HepG2 (cell line): ENCODE data around the gene LSM3. TPM values are rescaled to one million over a fixed set of nuclear protein-coding genes. Genes with fewer than 3 reads are reported as not detected.

Source experiments
- ARID3A ChIP-seq: IDR thresholded peaks from 2 replicates; pipeline ENCODE4 v1.6.1; 2012; ENCODE audit warnings: low read depth, low read length, improper control_type of control experiment
- CEBPG ChIP-seq: IDR thresholded peaks from 2 replicates; pipeline ENCODE4 v1.6.1; 2016
- ETV5 ChIP-seq: IDR thresholded peaks from 2 replicates; pipeline ENCODE4 v1.6.1; 2018; ENCODE audit warnings: missing biosample characterization, missing genetic modification reagents, inconsistent platforms, borderline replicate concordance
- FOXA1 ChIP-seq, 2 experiments: fragments of 450-650 bp in 1 of 2; sonication (generic) in 1 of 2; formaldehyde crosslinking in 1 of 2; IDR thresholded peaks; 2 replicates each; pipeline versions ENCODE4 v1.4.0 to v1.6.1; 2016 to 2020; ENCODE audit warnings: missing genetic modification reagents in 1 of 2
- FOXA3 ChIP-seq: IDR thresholded peaks from 2 replicates; pipeline ENCODE4 v1.6.1; 2016; ENCODE audit warnings: missing genetic modification reagents, missing compliant biosample characterization
- FOXK1 ChIP-seq: sonication (generic); formaldehyde crosslinking; IDR thresholded peaks from 2 replicates; pipeline ENCODE4 v1.4.0; 2020; ENCODE audit warnings: low read depth, missing genetic modification reagents, borderline replicate concordance
- FOXM1 ChIP-seq: sonication (generic); formaldehyde crosslinking; IDR thresholded peaks from 2 replicates; pipeline ENCODE4 v1.5.0; 2020; ENCODE audit warnings: missing genetic modification reagents
- FOXP1 ChIP-seq, 2 experiments: fragments of 450-650 bp in 1 of 2; IDR thresholded peaks; 2 replicates each; pipeline ENCODE4 v1.6.1; 2017 to 2018; ENCODE audit warnings: antibody characterized with exemption in 1 of 2
- HDAC2 ChIP-seq: sonication (generic); formaldehyde crosslinking; IDR thresholded peaks from 2 replicates; pipeline ENCODE4 v1.4.0; 2020; ENCODE audit warnings: missing genetic modification reagents
- LBX2 ChIP-seq: sonication (generic); formaldehyde crosslinking; IDR thresholded peaks from 2 replicates; pipeline ENCODE4 v1.5.0; 2020; ENCODE audit warnings: missing genetic modification reagents, mild to moderate bottlenecking, borderline replicate concordance
- MIER3 ChIP-seq: IDR thresholded peaks from 2 replicates; pipeline ENCODE4 v1.6.1; 2016; ENCODE audit warnings: missing compliant biosample characterization, borderline replicate concordance
- NR2F6 ChIP-seq, 2 experiments: IDR thresholded peaks; 2 replicates each; pipeline ENCODE4 v1.6.1; 2016; ENCODE audit warnings: antibody characterized with exemption in 1 of 2, mild to moderate bottlenecking in 1 of 2
- PAXIP1 ChIP-seq: sonication (generic); formaldehyde crosslinking; conservative IDR thresholded peaks from 2 replicates; pipeline ENCODE4 v1.4.0; 2020; ENCODE audit warnings: mild to moderate bottlenecking, missing genetic modification reagents, moderate library complexity
- RXRB ChIP-seq: IDR thresholded peaks from 2 replicates; pipeline ENCODE4 v1.6.1; 2016; ENCODE audit warnings: borderline replicate concordance, missing genetic modification reagents, missing compliant biosample characterization
- SNAI1 ChIP-seq: sonication (generic); formaldehyde crosslinking; IDR thresholded peaks from 2 replicates; pipeline ENCODE4 v1.5.0; 2020; ENCODE audit warnings: mild to moderate bottlenecking, missing genetic modification reagents, borderline replicate concordance
- SOX6 ChIP-seq, 2 experiments: fragments of 450-650 bp in 1 of 2; sonication (generic) in 1 of 2; formaldehyde crosslinking in 1 of 2; IDR thresholded peaks; 2 replicates each; pipeline versions ENCODE4 v1.4.0 to v1.6.1; 2017 to 2020; ENCODE audit warnings: antibody characterized with exemption in 1 of 2, mild to moderate bottlenecking in 1 of 2, missing genetic modification reagents in 1 of 2
- SP5 ChIP-seq: IDR thresholded peaks from 2 replicates; pipeline ENCODE4 v1.6.1; 2016; ENCODE audit warnings: low read depth, borderline replicate concordance
- TCF7 ChIP-seq: sonication (generic); IDR thresholded peaks from 2 replicates; pipeline ENCODE4 v1.6.1; 2016; ENCODE audit warnings: antibody characterized with exemption, low read depth
- THAP11 ChIP-seq: IDR thresholded peaks from 2 replicates; pipeline ENCODE4 v1.6.1; 2016; ENCODE audit warnings: missing biosample characterization, missing genetic modification reagents
- ZFP36L1 ChIP-seq: sonication (generic); formaldehyde crosslinking; IDR thresholded peaks from 2 replicates; pipeline ENCODE4 v1.8.0; 2022; ENCODE audit warnings: mild to moderate bottlenecking, missing genetic modification reagents, moderate library complexity
- ZNF230 ChIP-seq: sonication (generic); formaldehyde crosslinking; IDR thresholded peaks from 2 replicates; pipeline ENCODE4 v1.4.0; 2020; ENCODE audit warnings: mild to moderate bottlenecking, missing genetic modification reagents
- ZNF362 ChIP-seq: sonication (generic); formaldehyde crosslinking; IDR thresholded peaks from 2 replicates; pipeline ENCODE4 v1.4.0; 2020; ENCODE audit warnings: missing genetic modification reagents, mild to moderate bottlenecking, borderline replicate concordance
- ZNF713 ChIP-seq: sonication (generic); formaldehyde crosslinking; IDR thresholded peaks from 2 replicates; pipeline ENCODE4 v1.4.0; 2020; ENCODE audit warnings: mild to moderate bottlenecking, missing genetic modification reagents
- polyA plus RNA-seq, 8 experiments: library from polyadenylated mRNA; depleted of rRNA in 3 of 8; stranded (reverse) in 7 of 8; unstranded in 1 of 8; fragments of >200 nt; fragmentation: Illumina TruSeq in 4 of 8; extraction: Trizol in 4 of 8; gene quantifications; 2 replicates each; pipeline versions ENCODE4 v1.2.1 to v1.2.3, GENCODE V29; 2011 to 2016; ENCODE audit warnings: low read depth in 4 of 8, missing spikeins in 1 of 8, mixed read lengths in 1 of 8; ENCODE audit not compliant: insufficient read depth in 1 of 8
- total RNA-seq, 5 experiments: library from RNA; depleted of rRNA; stranded (reverse); fragments of >200 nt; fragmentation: Illumina TruSeq; extraction: Trizol; gene quantifications; 2 replicates each; pipeline ENCODE4 v1.2.3, GENCODE V29; 2016; ENCODE audit warnings: low read depth in 1 of 5

The LSM3 gene
- total and polyA plus RNA-seq, 2 of the 13 experiments (the other 11 are each of a cell fraction or from before 2014, with no cell fraction given), result 5.1 to 19.4 TPM

- TF ChIP-seq PAXIP1, result peak; percentile 33; the same call in 1 of the 2 replicates
- no peak for TF ChIP-seq ZNF713
- 0 out of 2 replicates have a peak, but pooled peaks have one; percentile 26 for TF ChIP-seq RXRB
- TF ChIP-seq ZNF362 (CRISPR knock-in tag), result peak; percentile 36; the same call in 1 of the 2 replicates
- TF ChIP-seq FOXK1 (CRISPR knock-in tag), result peak; percentile 42; the same call in 1 of the 2 replicates
- TF ChIP-seq MIER3 (CRISPR knock-in tag), result 0 out of 2 replicates have a peak, but pooled peaks have one; percentile 11
- no peak for TF ChIP-seq ZFP36L1 (CRISPR knock-in tag)
- no peak for TF ChIP-seq LBX2 (CRISPR knock-in tag)
- no peak for TF ChIP-seq FOXM1 (CRISPR knock-in tag)
- TF ChIP-seq SP5 (CRISPR knock-in tag), result no peak
- no peak for TF ChIP-seq SNAI1 (CRISPR knock-in tag)
- no peak for TF ChIP-seq NR2F6 (IDR thresholded peaks at IDR 0.05)
- peak; percentile 44; the same call in 1 of the 2 replicates for TF ChIP-seq NR2F6 (CRISPR knock-in tag; IDR thresholded peaks at IDR 0.05)
- TF ChIP-seq FOXP1 (IDR thresholded peaks at IDR 0.05), result no peak
- peak; percentile 64 for TF ChIP-seq FOXP1 (CRISPR knock-in tag; IDR thresholded peaks at IDR 0.05)
- TF ChIP-seq CEBPG, result peak; percentile 33; the same call in 1 of the 2 replicates
- TF ChIP-seq ZNF230 (CRISPR knock-in tag), result no peak
- TF ChIP-seq FOXA3 (CRISPR knock-in tag), result peak; percentile 66
- no peak for TF ChIP-seq SOX6 (IDR thresholded peaks at IDR 0.05)
- peak; percentile 89 for TF ChIP-seq SOX6 (CRISPR knock-in tag; IDR thresholded peaks at IDR 0.05)
- TF ChIP-seq THAP11 (CRISPR knock-in tag), result peak; percentile 31
- no peak for TF ChIP-seq FOXA1 (IDR thresholded peaks at IDR 0.05)
- TF ChIP-seq FOXA1 (CRISPR knock-in tag; IDR thresholded peaks at IDR 0.05), result peak; percentile 55; the same call in 1 of the 2 replicates
- TF ChIP-seq ETV5 (CRISPR knock-in tag), result peak; percentile 28; the same call in 1 of the 2 replicates
- TF ChIP-seq ARID3A, result 0 out of 2 replicates have a peak, but pooled peaks have one; percentile 24
- peak; percentile 80 for TF ChIP-seq TCF7
- 0 out of 2 replicates have a peak, but pooled peaks have one; percentile 16 for TF ChIP-seq HDAC2 (CRISPR knock-in tag)
Measured at GRCh38 chr3:14248849-14249523, 70.4 kb downstream of the LSM3 start (continued).
